ENCODE measurements around the gene QRFPR. TPM values are rescaled to one million over a fixed set of nuclear protein-coding genes. Genes with fewer than 3 reads are reported as not detected.

The QRFPR gene
- total and polyA plus RNA-seq, 2 of the 4 experiments (the other 2 are of a cell fraction), result not detected

GRCh38 chr4:121280425-121280824 lies 100.4 kb downstream of the QRFPR start:
- H2AK5ac ChIP-seq (ENCODE audit: low read depth, low read length), result no peak overlapping the region
- no CpG with 5 or more reads among the region's 1 CpG for WGBS, 2 experiments (ENCODE audit: extremely low coverage in 2 of 2, insufficient read length in 1 of 2)
- H2AK9ac ChIP-seq (replicated peaks; ENCODE audit: low read depth, low read length, poor library complexity), result no peak overlapping the region
- H4K5ac ChIP-seq (ENCODE audit: low read depth, low read length), result no peak overlapping the region
- no peak overlapping the region for H3K27ac ChIP-seq (ENCODE audit: insufficient read depth, low read length)
- H3K18ac ChIP-seq (ENCODE audit: low read depth, low read length), result no peak overlapping the region
- H3K9me3 ChIP-seq (ENCODE audit: control insufficient read depth, insufficient read depth, low read length), result no peaks in the 10 kb centered on the region
- no peaks in the 10 kb centered on the region for H4K20me1 ChIP-seq (ENCODE audit: insufficient read depth, low read length)
- no peak overlapping the region for H2BK5ac ChIP-seq (ENCODE audit: low read depth, low read length, poor library complexity, severe bottlenecking)
- no peak overlapping the region for H4K91ac ChIP-seq (ENCODE audit: insufficient read depth, low read depth, low read length)
- H3K36me3 ChIP-seq (ENCODE audit: control insufficient read depth, insufficient read depth, low read length), result no peaks in the 10 kb centered on the region
- H2BK15ac ChIP-seq (ENCODE audit: low read depth, low read length), result no peak overlapping the region
- H3K4me3 ChIP-seq (ENCODE audit: insufficient read depth, low read depth, low read length), result no peak overlapping the region
- H2AFZ ChIP-seq (replicated peaks; ENCODE audit: low read length, poor library complexity), result no peak overlapping the region
- H2BK120ac ChIP-seq (ENCODE audit: low read depth, low read length), result no peak overlapping the region
- no peak for TF ChIP-seq POLR2A (IDR thresholded peaks at IDR 0.05; ENCODE audit: low read depth, low read length)
- TF ChIP-seq CEBPB (IDR thresholded peaks at IDR 0.05; ENCODE audit: low read depth, low read length), result no peak
- no peak for TF ChIP-seq CHD1 (IDR thresholded peaks at IDR 0.05; ENCODE audit: low read depth, low read length)
- no peak for TF ChIP-seq MAZ (IDR thresholded peaks at IDR 0.05; ENCODE audit: borderline replicate concordance, low read depth, low read length)
- TF ChIP-seq MAFK (IDR thresholded peaks at IDR 0.05; ENCODE audit: low read depth, low read length), result no peak
- no peak for TF ChIP-seq USF2 (IDR thresholded peaks at IDR 0.05; ENCODE audit: low read depth, low read length)
- TF ChIP-seq NFE2L2 (IDR thresholded peaks at IDR 0.05; ENCODE audit: low read depth, low read length), result no peak
- no peak for TF ChIP-seq ELK1 (IDR thresholded peaks at IDR 0.05; ENCODE audit: borderline replicate concordance, low read depth, low read length)
- TF ChIP-seq RFX5 (IDR thresholded peaks at IDR 0.05; ENCODE audit: low read depth, low read length), result no peak
- TF ChIP-seq RAD21 (IDR thresholded peaks at IDR 0.05; ENCODE audit: low read length), result no peak
- no peak for TF ChIP-seq FOS (IDR thresholded peaks at IDR 0.05; ENCODE audit: low read depth, low read length)
- no peak for TF ChIP-seq RCOR1 (IDR thresholded peaks at IDR 0.05; ENCODE audit: insufficient replicate concordance, low read length)
- no peak for TF ChIP-seq BHLHE40 (IDR thresholded peaks at IDR 0.05; ENCODE audit: low read depth, low read length)
- no peak for TF ChIP-seq CTCF (conservative IDR thresholded peaks at IDR 0.05; ENCODE audit: low read depth, low read length)
- TF ChIP-seq SMC3 (IDR thresholded peaks at IDR 0.05; ENCODE audit: low read depth, low read length), result no peak
- no peak for TF ChIP-seq MXI1 (IDR thresholded peaks at IDR 0.05; ENCODE audit: borderline replicate concordance, low read depth, low read length)
- H3K9me1 ChIP-seq (ENCODE audit: insufficient read depth, low read length), result no peaks in the 10 kb centered on the region
- H3K56ac ChIP-seq (ENCODE audit: extremely low read depth, insufficient read depth, low read length), result no peak overlapping the region
- ChIA-PET CTCF (no interaction called here), POLR2A (ENCODE audit: unreplicated experiment) (no interaction called here)
- DNase-seq (no peak), ATAC-seq (ENCODE audit: low read depth) (no peak)
- no peak overlapping the region for H3K23ac ChIP-seq (ENCODE audit: low read depth, low read length)
- no peaks in the 10 kb centered on the region for H3K27me3 ChIP-seq (ENCODE audit: control insufficient read depth, insufficient read depth, low read length)
- no TSS peak for BruUV-seq (replicated peaks)
- no peak overlapping the region for H4K8ac ChIP-seq (ENCODE audit: low read depth in 2 of 2, low read length in 2 of 2)
- no peak overlapping the region for H3K14ac ChIP-seq (replicated peaks; ENCODE audit: low read depth, low read length)
- no peaks in the 10 kb centered on the region for H3K79me1 ChIP-seq (ENCODE audit: low read depth in 1 of 2, low read length in 2 of 2)
- H3K4ac ChIP-seq (ENCODE audit: low read depth, low read length), result no peak overlapping the region
- intact Hi-C loops (cut with micrococcal nuclease), result no loop called here
- dilution Hi-C loops (cut with HindIII; ENCODE audit: low sequenced_read_pairs, unreplicated experiment), result no loop called here
- H3K9ac ChIP-seq (ENCODE audit: low read depth, low read length), result no peak overlapping the region
- in situ Hi-C loops (cut with MboI; ENCODE audit: low sequenced_read_pairs), result no loop called here
- H3K4me2 ChIP-seq (ENCODE audit: low read depth, low read length), result no peak overlapping the region
- no peak overlapping the region for H2BK20ac ChIP-seq (ENCODE audit: low read depth, low read length)
- no peaks in the 10 kb centered on the region; the same call in 1 of the 2 replicates for H3K4me1 ChIP-seq (ENCODE audit: control insufficient read depth, insufficient read depth, low read length)

All from IMR-90 (cell line).